GM18507 (cell line): ENCODE data around the gene SKAP1.

Source experiments
- DNase-seq: peaks from one replicate; pipeline ENCODE4 v3.0.0; 2011; ENCODE audit warnings: low read depth; ENCODE audit not compliant: insufficient read length; ENCODE audit errors: extremely low spot score
- FAIRE-seq: peaks from 2 replicates; lab custom pipeline; 2011; peaks lifted over from hg19 to GRCh38; lab: Jason Lieb, UNC

The SKAP1 gene

GRCh38 chr17:48173191-48173984 lies 256.6 kb downstream of the SKAP1 start:
- DNase-seq = no peak
- FAIRE-seq = no peak

- FAIRE-seq (no peak), DNase-seq (no peak)
Observed at GRCh38 chr17:48169926-48170325, 260.1 kb downstream of the SKAP1 start.

- FAIRE-seq = no peak
- DNase-seq = no peak
Observed at GRCh38 chr17:48163809-48164208, 266.2 kb downstream of the SKAP1 start.

GRCh38 chr17:48162946-48163506 lies 267.0 kb downstream of the SKAP1 start:
- FAIRE-seq (no peak), DNase-seq (no peak)

GRCh38 chr17:48162306-48162934 lies 267.6 kb downstream of the SKAP1 start:
- DNase-seq (no peak), FAIRE-seq (no peak)

GRCh38 chr17:48161127-48161905 lies 268.7 kb downstream of the SKAP1 start:
- FAIRE-seq (no peak), DNase-seq (no peak)

- FAIRE-seq (no peak), DNase-seq (no peak)
Observed at GRCh38 chr17:48160177-48161081, 269.6 kb downstream of the SKAP1 start.

- DNase-seq = no peak
- no peak for FAIRE-seq
Observed at GRCh38 chr17:48159232-48159631, 270.8 kb downstream of the SKAP1 start.

- FAIRE-seq (no peak), DNase-seq (no peak)
Observed at GRCh38 chr17:48155889-48156611, 274.0 kb downstream of the SKAP1 start.

- no peak for DNase-seq
- no peak for FAIRE-seq
Observed at GRCh38 chr17:48153691-48154358, 276.2 kb downstream of the SKAP1 start.

- DNase-seq = no peak
- no peak for FAIRE-seq
Observed at GRCh38 chr17:48152289-48152688, 277.7 kb downstream of the SKAP1 start.

- DNase-seq (no peak), FAIRE-seq (no peak)
Observed at GRCh38 chr17:48151220-48151619, 278.8 kb downstream of the SKAP1 start.

GRCh38 chr17:48150597-48151001 lies 279.4 kb downstream of the SKAP1 start:
- FAIRE-seq (no peak), DNase-seq (no peak)

GRCh38 chr17:48149787-48150463 lies 280.1 kb downstream of the SKAP1 start:
- no peak for FAIRE-seq
- no peak for DNase-seq

- no peak for DNase-seq
- no peak for FAIRE-seq
Observed at GRCh38 chr17:48148854-48149786, 280.9 kb downstream of the SKAP1 start.

- DNase-seq = no peak
- no peak for FAIRE-seq
Observed at GRCh38 chr17:48148029-48148770, 281.8 kb downstream of the SKAP1 start.
